A549 (cell line): Measurements from ENCODE around the gene TRAPPC12. TPM values are rescaled to one million over a fixed set of nuclear protein-coding genes. Genes with fewer than 3 reads are reported as not detected.

ENCODE experiments used
- ATAC-seq, 2 experiments: fragments of 200-7000 bp in 1 of 2; fragments of >200 bp in 1 of 2; cut with Nextera tagmentation in 1 of 2; cut with Tn5 transposase in 1 of 2; 3 replicates each; pipeline versions ENCODE4 v1.8.0 to v1.9.1; 2018 to 2020; ENCODE audit warnings: mild to moderate bottlenecking in 1 of 2, moderate library complexity in 1 of 2
- CTCF ChIA-PET: fragments of 300-600 bp; sonication (Branson Sonifier 250); formaldehyde crosslinking; extraction: SDS; loops from one replicate; lab custom pipeline; 2021; ENCODE audit warnings: antibody characterized with exemption, inconsistent platforms; lab: Yijun Ruan, JAX
- POLR2A ChIA-PET: fragments of 350-600 bp; formaldehyde crosslinking; extraction: SDS; loops from one replicate; lab custom pipeline; 2021; ENCODE audit warnings: antibody characterized with exemption, inconsistent platforms; lab: Yijun Ruan, JAX
- DNase-seq, 2 experiments: peaks; one replicate each; pipeline versions ENCODE4 v3.0.0 to v3.0.0-alpha.2; 2011 to 2016; ENCODE audit warnings: low read depth in 1 of 2, low spot score in 1 of 2
- FAIRE-seq: peaks from 2 replicates; lab custom pipeline; 2011; peaks lifted over from hg19 to GRCh38; lab: Jason Lieb, UNC
- H3K27ac ChIP-seq, 2 experiments: fragments of >200 bp; sonication (Bioruptor Twin); formaldehyde crosslinking; 3 replicates each; pipeline ENCODE4 v1.5.1; 2016 to 2017
- H3K4me1 ChIP-seq: fragments of >200 bp; sonication (Bioruptor Twin); formaldehyde crosslinking; 3 replicates; pipeline ENCODE4 v1.6.1; 2016
- H3K4me2 ChIP-seq: fragments of >200 bp; sonication (Bioruptor Twin); formaldehyde crosslinking; 3 replicates; pipeline ENCODE4 v1.6.1; 2016
- H3K4me3 ChIP-seq: fragments of >200 bp; sonication (Bioruptor Twin); formaldehyde crosslinking; 3 replicates; pipeline ENCODE4 v1.5.1; 2016
- H3K9me3 ChIP-seq: fragments of >200 bp; sonication (Bioruptor Twin); formaldehyde crosslinking; 3 replicates; pipeline ENCODE4 v1.6.1; 2016
- BCL3 ChIP-seq: fragments of >200 bp; sonication (Bioruptor Twin); formaldehyde crosslinking; IDR thresholded peaks from 3 replicates; pipeline ENCODE4 v1.6.1; 2016
- CBX8 ChIP-seq: fragments of 200-600 bp; sonication (generic); IDR thresholded peaks from 2 replicates; pipeline ENCODE4 v1.6.1; 2016
- CHD4 ChIP-seq: fragments of 200-600 bp; sonication (generic); IDR thresholded peaks from 2 replicates; pipeline ENCODE4 v1.6.1; 2016; ENCODE audit warnings: antibody characterized with exemption, mild to moderate bottlenecking, borderline replicate concordance
- CTCF ChIP-seq: fragments of >200 bp; sonication (Bioruptor Twin); formaldehyde crosslinking; IDR thresholded peaks from 3 replicates; pipeline ENCODE4 v1.5.1; 2016
- GATA3 ChIP-seq: IDR thresholded peaks from 2 replicates; pipeline ENCODE4 v1.6.1; 2012; ENCODE audit warnings: borderline replicate concordance
- HOXB5 ChIP-seq: fragments of 250-450 bp; sonication (Bioruptor Pico); IDR thresholded peaks from 2 replicates; pipeline ENCODE4 v1.5.0; 2020; ENCODE audit warnings: mild to moderate bottlenecking, moderate library complexity
- MAX ChIP-seq: IDR thresholded peaks from 2 replicates; pipeline ENCODE4 v1.6.1; 2012
- RARB ChIP-seq: fragments of 250-450 bp; sonication (Bioruptor Pico); IDR thresholded peaks from 2 replicates; pipeline ENCODE4 v1.8.0; 2021; ENCODE audit warnings: mild to moderate bottlenecking, moderate library complexity
- REST ChIP-seq: fragments of 200-600 bp; sonication (generic); IDR thresholded peaks from 2 replicates; pipeline ENCODE4 v1.6.1; 2016; ENCODE audit warnings: antibody characterized with exemption, mild to moderate bottlenecking, moderate library complexity
- whole genome bisulfite sequencing: methylation state at CpG from one replicate; pipeline ENCODE4 v1.1.6; 2017; ENCODE audit errors: missing lambda C conversion rate; 5-methylcytosine and 5-hydroxymethylcytosine counted together
- polyA plus RNA-seq, 4 experiments: library from polyadenylated mRNA; depleted of rRNA in 3 of 4; stranded (reverse); fragments of >200 nt; fragmentation: RNase III in 1 of 4; extraction: RNeasy Plus Mini Kit Qiagen cat#74134 plus additional on column Dnase treatment in 1 of 4; gene quantifications; 2 replicates in 3 of 4; 3 replicates in 1 of 4; pipeline ENCODE4 v1.2.3, GENCODE V29; 2011 to 2017
- TF ChIP-seq, protein P1 (sequence below): fragments of 250-450 bp; sonication (Bioruptor Pico); IDR thresholded peaks from 2 replicates; pipeline ENCODE4 v1.5.0; 2020; ENCODE audit warnings: low read depth, mild to moderate bottlenecking, moderate library complexity
- TF ChIP-seq, protein P2 (sequence below): IDR thresholded peaks from 2 replicates; pipeline ENCODE4 v1.6.1; 2012; ENCODE audit warnings: low read depth, borderline replicate concordance
- TF ChIP-seq, protein P3 (sequence below): IDR thresholded peaks from 2 replicates; pipeline ENCODE4 v1.6.1; 2012

TRAPPC12 gene
- polyA plus RNA-seq, 2 of the 4 experiments (the other 2 are of a cell fraction): 42.3 to 55.0 TPM

GRCh38 chr2:3519255-3520205 lies 140.0 kb downstream of the TRAPPC12 start, which contains the start of gene ADI1 (continued):
- TF ChIP-seq, protein P1, sequence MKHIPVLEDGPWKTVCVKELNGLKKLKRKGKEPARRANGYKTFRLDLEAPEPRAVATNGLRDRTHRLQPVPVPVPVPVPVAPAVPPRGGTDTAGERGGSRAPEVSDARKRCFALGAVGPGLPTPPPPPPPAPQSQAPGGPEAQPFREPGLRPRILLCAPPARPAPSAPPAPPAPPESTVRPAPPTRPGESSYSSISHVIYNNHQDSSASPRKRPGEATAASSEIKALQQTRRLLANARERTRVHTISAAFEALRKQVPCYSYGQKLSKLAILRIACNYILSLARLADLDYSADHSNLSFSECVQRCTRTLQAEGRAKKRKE (CRISPR knock-in tag): peak; percentile 46; the same call in 1 of the 2 replicates
- TF ChIP-seq BCL3: peak; percentile 87
- TF ChIP-seq, protein P2, sequence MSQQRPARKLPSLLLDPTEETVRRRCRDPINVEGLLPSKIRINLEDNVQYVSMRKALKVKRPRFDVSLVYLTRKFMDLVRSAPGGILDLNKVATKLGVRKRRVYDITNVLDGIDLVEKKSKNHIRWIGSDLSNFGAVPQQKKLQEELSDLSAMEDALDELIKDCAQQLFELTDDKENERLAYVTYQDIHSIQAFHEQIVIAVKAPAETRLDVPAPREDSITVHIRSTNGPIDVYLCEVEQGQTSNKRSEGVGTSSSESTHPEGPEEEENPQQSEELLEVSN: peak; percentile 94
- TF ChIP-seq CHD4: 0 out of 2 replicates have a peak, but pooled peaks have one; percentile 43

- ChIA-PET POLR2A (interaction anchor here (1.2 kb wide), 1 partner anchor 37 kb away, joined by 14 read pairs; the partner anchor contains the start of gene RNASEH1), CTCF (interaction anchor here (1.2 to 1.8 kb wide), 2 partner anchors 15 to 23 kb away, joined by 4 read pairs; no protein-coding TSS in a partner anchor)
- Histone ChIP-seq H3K27ac (no peak overlapping the region), H3K9me3 (no peaks in the 10 kb centered on the region), H3K4me2 (peak overlapping the region; percentile 90), H3K4me3 (no peak overlapping the region), H3K4me1 (peaks cover 34% of the 10 kb centered on the region)
- 93% methylated on average over 6 of the region's 6 CpGs for WGBS
- TF ChIP-seq GATA3: no peak
- no peak for TF ChIP-seq MAX
- no peak for TF ChIP-seq HOXB5 (CRISPR knock-in tag)
- TF ChIP-seq, protein P3, sequence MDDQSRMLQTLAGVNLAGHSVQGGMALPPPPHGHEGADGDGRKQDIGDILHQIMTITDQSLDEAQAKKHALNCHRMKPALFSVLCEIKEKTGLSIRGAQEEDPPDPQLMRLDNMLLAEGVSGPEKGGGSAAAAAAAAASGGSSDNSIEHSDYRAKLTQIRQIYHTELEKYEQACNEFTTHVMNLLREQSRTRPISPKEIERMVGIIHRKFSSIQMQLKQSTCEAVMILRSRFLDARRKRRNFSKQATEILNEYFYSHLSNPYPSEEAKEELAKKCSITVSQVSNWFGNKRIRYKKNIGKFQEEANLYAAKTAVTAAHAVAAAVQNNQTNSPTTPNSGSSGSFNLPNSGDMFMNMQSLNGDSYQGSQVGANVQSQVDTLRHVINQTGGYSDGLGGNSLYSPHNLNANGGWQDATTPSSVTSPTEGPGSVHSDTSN: no peak
- no peak for TF ChIP-seq CTCF
- TF ChIP-seq RARB (CRISPR knock-in tag): no peak
- no peak for TF ChIP-seq CBX8
- TF ChIP-seq, protein P1 (CRISPR knock-in tag): no peak
- TF ChIP-seq REST: no peak
- FAIRE-seq: no peak
- ATAC-seq: no peak
- no peak for DNase-seq
Observed at GRCh38 chr2:3520591-3520990, 141.1 kb downstream of the TRAPPC12 start.
